HEK293 (cell line): ENCODE data around the gene ZSCAN10.
"Not testable (repeated sequence)": the region's sequence is repeated elsewhere in the genome, so short reads cannot be mapped to it uniquely, and the experiment has no call there.

Experiments
- CTCF ChIA-PET: fragments of 350-600 bp; formaldehyde crosslinking; extraction: SDS; loops from one replicate; lab custom pipeline; 2021; ENCODE audit warnings: antibody characterized with exemption; lab: Yijun Ruan, JAX
- POLR2A ChIA-PET: fragments of 300-600 bp; formaldehyde crosslinking; extraction: SDS; loops from one replicate; lab custom pipeline; 2020; ENCODE audit warnings: antibody characterized with exemption, inconsistent platforms; lab: Yijun Ruan, JAX
- H3K27ac ChIP-seq: fragments of 200-500 bp; sonication (Bioruptor generic); 2 replicates; pipeline ENCODE4 v1.5.1; 2014; ENCODE audit warnings: low read depth, low read length, control low read depth, inconsistent platforms; ENCODE audit errors: extremely low read depth
- H3K36me3 ChIP-seq, 2 experiments: fragments of 200-500 bp in 1 of 2; sonication (Bioruptor generic) in 1 of 2; 1 replicate in 1 of 2; 2 replicates in 1 of 2; pipeline ENCODE4 v1.5.1; 2014 to 2017; ENCODE audit warnings: inconsistent platforms in 2 of 2, low read length in 2 of 2; ENCODE audit not compliant: control insufficient read depth in 2 of 2, insufficient read depth in 1 of 2
- H3K4me1 ChIP-seq: fragments of 200-500 bp; sonication (Bioruptor generic); 2 replicates; pipeline ENCODE4 v1.5.1; 2014; ENCODE audit warnings: mild to moderate bottlenecking, low read length, inconsistent platforms; ENCODE audit not compliant: control insufficient read depth, insufficient read depth
- H3K4me3 ChIP-seq: 2 replicates; pipeline ENCODE4 v1.5.1; 2011; ENCODE audit warnings: low read depth, mild to moderate bottlenecking, control low read depth, low read length, moderate library complexity
- H3K9me3 ChIP-seq: fragments of 200-500 bp; sonication (Bioruptor generic); 2 replicates; pipeline ENCODE4 v1.5.1; 2014; ENCODE audit warnings: low read depth, low read length, inconsistent platforms; ENCODE audit not compliant: control insufficient read depth, insufficient read depth
- BCL6B ChIP-seq: fragments of 450-650 bp; formaldehyde crosslinking; IDR thresholded peaks from 2 replicates; pipeline ENCODE4 v1.5.1; 2017; ENCODE audit warnings: missing biosample characterization, missing genetic modification characterization
- ELK4 ChIP-seq: IDR thresholded peaks from 2 replicates; pipeline ENCODE4 v1.6.1; 2011; ENCODE audit warnings: mild to moderate bottlenecking, low read depth, low read length, borderline replicate concordance
- PBX3 ChIP-seq: sonication (generic); formaldehyde crosslinking; IDR thresholded peaks from 2 replicates; pipeline ENCODE4 v1.8.1; 2022; ENCODE audit warnings: mild to moderate bottlenecking, moderate library complexity, missing genetic modification reagents
- PRDM4 ChIP-seq: fragments of 450-650 bp; formaldehyde crosslinking; IDR thresholded peaks from 2 replicates; pipeline ENCODE4 v1.5.1; 2017; ENCODE audit warnings: missing biosample characterization, missing genetic modification characterization
- ZBTB6 ChIP-seq: fragments of 450-650 bp; formaldehyde crosslinking; IDR thresholded peaks from 2 replicates; pipeline ENCODE4 v1.5.1; 2017; ENCODE audit warnings: missing biosample characterization, missing genetic modification characterization
- ZIC2 ChIP-seq: fragments of 450-650 bp; formaldehyde crosslinking; IDR thresholded peaks from 2 replicates; pipeline ENCODE4 v1.5.1; 2016; ENCODE audit warnings: missing biosample characterization, missing genetic modification characterization
- ZNF121 ChIP-seq: fragments of 450-650 bp; formaldehyde crosslinking; IDR thresholded peaks from 2 replicates; pipeline ENCODE4 v1.5.1; 2016; ENCODE audit warnings: missing biosample characterization, missing genetic modification characterization
- ZNF175 ChIP-seq: fragments of 450-650 bp; formaldehyde crosslinking; IDR thresholded peaks from 2 replicates; pipeline ENCODE4 v1.5.1; 2016; ENCODE audit warnings: missing biosample characterization, missing genetic modification characterization
- ZNF610 ChIP-seq: fragments of 450-650 bp; formaldehyde crosslinking; IDR thresholded peaks from 2 replicates; pipeline ENCODE4 v1.5.1; 2016; ENCODE audit warnings: missing biosample characterization, missing genetic modification characterization, borderline replicate concordance
- ZNF629 ChIP-seq: fragments of 450-650 bp; formaldehyde crosslinking; IDR thresholded peaks from 2 replicates; pipeline ENCODE4 v1.5.1; 2017; ENCODE audit warnings: missing biosample characterization, missing genetic modification characterization
- ZNF837 ChIP-seq: fragments of 450-650 bp; formaldehyde crosslinking; IDR thresholded peaks from 2 replicates; pipeline ENCODE4 v1.5.1; 2016; ENCODE audit warnings: missing biosample characterization, missing genetic modification characterization
- ZSCAN5A ChIP-seq: fragments of 450-650 bp; formaldehyde crosslinking; IDR thresholded peaks from 2 replicates; pipeline ENCODE4 v1.5.1; 2016; ENCODE audit warnings: missing biosample characterization, missing genetic modification characterization

Gene ZSCAN10

GRCh38 chr16:3054965-3055733, 43.9 kb downstream of the ZSCAN10 start (continued):
- no peak for TF ChIP-seq ZNF610 (tag by site-specific recombination)

GRCh38 chr16:3053330-3053710, 45.8 kb downstream of the ZSCAN10 start:
- POLR2A ChIA-PET, H3K4me3 ChIP-seq, H3K9me3 ChIP-seq, H3K4me1 ChIP-seq, CTCF ChIA-PET, H3K27ac ChIP-seq: not testable (repeated sequence)
- peaks cover 0 to 21% of the 10 kb centered on the region in 2 experiments; a peak in 2 of 3 replicates for H3K36me3 ChIP-seq

GRCh38 chr16:3052571-3053329, 46.3 kb downstream of the ZSCAN10 start:
- H3K27ac ChIP-seq, H3K4me1 ChIP-seq, POLR2A ChIA-PET, H3K9me3 ChIP-seq, H3K4me3 ChIP-seq: not testable (repeated sequence)
- CTCF ChIA-PET = interaction anchor here (1.1 kb wide), 1 partner anchor 19 kb away, joined by 3 read pairs; no protein-coding TSS in a partner anchor
- peaks cover 0 to 21% of the 10 kb centered on the region in 2 experiments; a peak in 2 of 3 replicates for H3K36me3 ChIP-seq

- TF ChIP-seq ZIC2 (tag by site-specific recombination) = peak; percentile 17; the same call in 1 of the 2 replicates
- no peak for TF ChIP-seq ZNF610 (tag by site-specific recombination)
- Histone ChIP-seq H3K9me3 (no peaks in the 10 kb centered on the region), H3K36me3 (peaks cover 0 to 17% of the 10 kb centered on the region in 2 experiments; a peak in 2 of 3 replicates), H3K4me3 (no peak overlapping the region), H3K4me1 (no peaks in the 10 kb centered on the region), H3K27ac (no peak overlapping the region)
- ChIA-PET CTCF (interaction anchor here (1.1 to 2.5 kb wide), 3 partner anchors 20 to 24 kb away, joined by 3 to 10 read pairs (median 5); no protein-coding TSS in a partner anchor), POLR2A (interaction anchor here (1.2 kb wide), 2 partner anchors 16 to 20 kb away, joined by 3 to 5 read pairs; no protein-coding TSS in a partner anchor)
These were observed 47.6 kb downstream of the ZSCAN10 start for GRCh38 chr16:3051494-3051893.

GRCh38 chr16:3051009-3051408, 48.1 kb downstream of the ZSCAN10 start:
- Histone ChIP-seq H3K4me1 (no peaks in the 10 kb centered on the region), H3K9me3 (no peaks in the 10 kb centered on the region), H3K27ac (no peak overlapping the region), H3K36me3 (peaks cover 0 to 17% of the 10 kb centered on the region in 2 experiments; a peak in 1 of 3 replicates), H3K4me3 (no peak overlapping the region)
- ChIA-PET CTCF (interaction anchor here (1.2 to 2.5 kb wide), 4 partner anchors 8 to 32 kb away, joined by 3 to 10 read pairs (median 5); no protein-coding TSS in a partner anchor), POLR2A (interaction anchor here (1.2 kb wide), 2 partner anchors 16 to 20 kb away, joined by 3 to 5 read pairs; no protein-coding TSS in a partner anchor)
- TF ChIP-seq PRDM4 (tag by site-specific recombination) (no peak), ZNF610 (tag by site-specific recombination) (no peak), ZNF175 (no peak), BCL6B (tag by site-specific recombination) (no peak), ZNF837 (no peak), ZNF121 (no peak), ZSCAN5A (tag by site-specific recombination) (no peak), ZNF629 (no peak), ELK4 (no peak), PBX3 (no peak), ZBTB6 (tag by site-specific recombination) (no peak)
